NCI-H345 (cell line): ENCODE results near the gene MAP4.
"Not testable (repeated sequence)": the region's sequence is repeated elsewhere in the genome, so short reads cannot be mapped to it uniquely, and the experiment has no call there.

Source experiments
- DNase-seq: peaks from one replicate; lab custom pipeline; 2025; lab: John Stamatoyannopoulos, UW

The MAP4 gene

GRCh38 chr3:47896736-47897135 is 119.5 kb downstream of the MAP4 start:
- DNase-seq, result no peak

DNA sequence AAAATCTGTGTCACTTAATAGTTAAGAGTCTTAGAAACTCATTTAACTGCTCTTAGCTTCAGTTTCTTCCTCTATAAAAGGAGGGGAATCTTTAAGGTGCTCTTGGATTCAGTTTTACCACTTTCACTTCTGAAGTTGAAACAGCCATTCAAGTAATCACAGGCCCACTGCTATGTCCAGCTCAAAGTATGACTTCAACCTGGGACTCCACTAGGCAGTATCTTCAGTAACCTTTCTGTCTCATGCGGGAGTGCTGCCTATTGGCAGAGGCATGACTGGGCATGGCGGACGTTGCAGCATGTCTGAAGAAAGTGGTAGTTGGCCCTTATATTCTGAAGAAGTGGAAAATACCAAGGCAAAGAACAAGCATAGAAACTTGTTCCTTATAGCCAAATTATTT is 121.0 kb downstream of the MAP4 start:
- DNase-seq, result no peak

GRCh38 chr3:47892286-47893040 is 123.8 kb downstream of the MAP4 start:
- no peak for DNase-seq

DNA sequence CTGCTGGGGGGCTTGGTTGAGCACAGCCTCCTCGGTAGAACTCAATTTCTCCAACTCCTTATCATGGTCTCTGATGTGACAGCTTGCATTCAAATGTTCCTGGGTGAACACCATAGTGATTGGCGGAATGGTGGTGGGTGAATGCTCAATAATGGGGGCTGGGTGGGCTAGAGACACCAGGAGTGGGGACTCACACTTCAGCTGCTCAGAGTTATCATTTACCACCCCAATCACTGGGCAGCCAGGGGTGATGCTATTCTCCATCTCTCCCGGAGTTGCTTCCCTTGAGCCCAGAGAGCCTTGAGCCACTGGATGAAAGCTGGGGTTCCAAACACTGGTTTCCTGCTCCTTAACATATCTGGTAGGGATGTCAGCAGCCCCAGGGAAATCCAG is 124.6 kb downstream of the MAP4 start:
- DNase-seq, result no peak

- no peak for DNase-seq
These were observed 125.2 kb downstream of the MAP4 start for GRCh38 chr3:47890828-47891612.

DNA sequence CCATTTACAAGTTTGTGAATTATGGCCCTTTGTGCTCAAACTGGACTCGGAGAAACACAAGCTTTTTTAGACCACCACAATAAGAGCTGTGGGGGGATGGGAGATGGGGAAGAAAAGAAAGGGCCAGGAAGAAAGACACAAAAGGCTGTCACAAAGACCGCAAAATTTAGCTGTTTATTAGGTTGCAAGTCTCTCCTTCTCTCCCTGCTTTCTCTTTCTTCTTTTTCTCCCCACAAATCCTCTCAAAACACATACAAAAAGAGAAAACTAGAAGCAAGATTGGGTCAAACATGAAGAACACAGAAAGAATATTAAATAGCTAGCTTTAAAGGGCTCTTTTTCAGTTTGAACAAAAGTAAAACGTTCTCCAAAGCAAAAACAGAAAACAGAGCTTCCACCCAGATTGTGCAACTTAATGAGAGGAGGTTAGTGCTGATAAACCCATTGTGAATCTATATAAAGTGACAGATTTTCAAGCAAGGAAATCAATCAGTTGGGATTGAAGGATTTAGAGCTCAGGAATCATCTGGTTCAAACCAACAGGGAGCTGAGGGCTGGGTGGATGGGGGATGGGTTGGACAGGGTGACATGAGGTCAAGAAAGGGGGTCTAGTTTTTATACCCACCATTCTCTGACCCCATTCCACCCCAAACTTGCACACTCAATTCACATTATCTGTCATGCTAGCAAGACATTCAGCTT is 125.9 kb downstream of the MAP4 start:
- DNase-seq, result no peak

DNA sequence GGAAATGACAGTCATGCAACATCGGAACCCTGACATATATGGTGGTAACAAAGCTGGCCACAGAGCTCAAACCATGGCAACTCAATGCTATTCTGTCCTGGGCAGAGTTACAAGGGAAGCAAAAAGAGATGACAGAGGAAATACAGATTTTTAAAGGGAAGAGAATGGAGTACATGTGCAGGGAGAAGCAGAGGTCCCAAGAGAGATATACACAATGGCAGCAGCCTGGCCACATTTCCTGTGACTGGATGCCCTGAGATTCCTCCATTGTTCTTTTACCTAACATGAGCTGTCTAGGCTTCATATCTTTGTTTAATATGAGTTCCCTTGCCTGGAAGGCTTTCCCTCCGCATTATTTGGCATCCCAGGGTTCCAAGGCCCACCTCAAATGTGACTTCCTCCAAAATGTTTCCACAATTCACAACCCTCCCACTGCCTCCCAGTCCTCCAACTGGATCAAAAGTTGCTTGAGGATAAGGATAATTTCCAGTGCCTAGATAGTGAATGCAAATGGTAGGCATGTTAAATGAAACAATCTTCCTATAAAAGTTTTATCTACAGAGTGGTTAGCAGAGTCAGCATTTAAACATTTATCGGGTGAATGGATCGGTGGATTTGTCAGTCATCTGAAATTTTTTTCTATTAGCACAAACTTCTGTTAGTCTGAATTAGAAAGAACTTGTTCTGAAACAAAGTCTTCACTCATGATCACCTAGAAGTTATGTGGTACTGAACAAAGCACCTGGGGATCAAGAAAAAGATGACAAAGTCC is 127.0 kb downstream of the MAP4 start:
- DNase-seq, result no peak

DNA sequence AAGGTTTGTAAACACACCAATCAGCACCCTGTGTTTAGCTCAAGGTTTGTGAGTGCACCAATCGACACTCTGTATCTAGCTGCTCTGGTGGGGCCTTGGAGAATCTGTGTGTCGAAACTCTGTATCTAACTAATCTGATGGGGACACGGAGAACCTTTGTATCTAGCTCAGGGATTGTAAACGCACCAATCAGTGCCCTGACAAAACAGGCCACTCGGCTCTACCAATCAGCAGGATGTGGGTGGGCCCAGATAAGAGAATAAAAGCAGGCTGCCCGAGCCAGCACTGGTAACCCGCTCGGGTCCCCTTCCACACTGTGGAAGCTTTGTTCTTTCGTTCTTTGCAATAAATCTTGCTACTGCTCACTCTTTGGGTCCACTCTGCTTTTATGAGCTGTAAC is 128.2 kb downstream of the MAP4 start:
- DNase-seq, result not testable (repeated sequence)

DNA sequence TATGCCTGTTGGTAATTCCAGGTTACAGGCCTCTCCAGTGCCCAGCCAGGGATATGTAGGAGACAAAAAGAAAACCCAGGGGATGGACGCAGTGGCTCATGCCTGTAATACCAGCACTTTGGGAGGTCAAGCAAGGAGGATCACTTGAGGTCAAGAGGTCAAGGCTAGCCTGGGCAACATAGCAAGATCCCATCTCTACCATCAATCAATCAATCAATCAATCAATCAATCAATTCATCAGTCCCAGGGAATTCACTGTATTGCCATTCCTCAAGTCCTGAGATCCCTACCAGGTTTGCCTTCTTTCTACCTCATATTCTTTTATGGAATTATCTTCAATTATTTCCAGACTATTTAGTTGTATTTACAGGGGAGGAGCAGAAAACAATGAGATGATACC is 131.0 kb downstream of the MAP4 start:
- no peak for DNase-seq

- no peak for DNase-seq
These were observed 131.6 kb downstream of the MAP4 start for GRCh38 chr3:47884603-47885002.

- no peak for DNase-seq
These were observed 133.9 kb downstream of the MAP4 start for GRCh38 chr3:47882338-47882737.

DNA sequence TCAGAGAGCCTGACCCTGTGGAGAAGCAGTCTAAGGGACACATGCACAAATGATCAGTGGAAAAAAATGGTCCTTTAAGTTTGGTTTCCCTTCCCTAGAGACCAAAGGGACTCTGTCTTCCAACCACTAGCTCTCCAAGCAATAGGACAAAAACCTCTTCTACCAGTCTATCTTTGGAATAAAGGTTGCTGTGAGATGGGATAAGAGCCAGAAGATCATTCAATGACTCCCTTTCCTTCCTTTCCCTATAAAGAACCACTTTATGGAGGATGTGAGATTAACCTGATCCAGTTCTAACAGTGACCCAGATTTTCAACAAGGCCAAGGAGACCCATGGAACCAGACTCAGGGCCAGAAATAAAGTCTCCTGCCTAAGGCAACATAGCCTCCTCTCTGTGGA is 138.5 kb downstream of the MAP4 start:
- no peak for DNase-seq

- no peak for DNase-seq
These were observed 138.9 kb downstream of the MAP4 start for GRCh38 chr3:47877290-47877689.

- no peak for DNase-seq
These were observed 141.3 kb downstream of the MAP4 start for GRCh38 chr3:47874913-47875312.

- DNase-seq, result no peak
These were observed 141.8 kb downstream of the MAP4 start for GRCh38 chr3:47874438-47874837.

DNA sequence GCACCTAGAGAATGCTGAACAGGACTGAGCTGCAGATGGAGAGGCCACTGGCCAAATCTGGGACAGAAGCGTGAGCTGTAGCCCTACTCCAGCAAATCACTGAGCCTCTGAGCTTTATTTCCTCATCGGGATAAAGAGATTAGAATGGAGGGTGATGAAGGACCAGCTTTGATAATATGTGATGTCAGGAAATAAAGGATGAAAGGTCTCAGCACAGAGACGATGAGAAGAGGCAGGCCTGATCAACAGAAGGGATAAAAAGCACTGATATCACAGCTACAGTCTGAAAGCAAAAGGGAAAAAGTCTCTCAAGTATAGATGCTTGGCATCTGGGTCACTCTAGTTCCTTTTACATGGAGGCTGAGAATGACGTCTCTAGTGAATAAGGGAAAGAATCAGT is 143.3 kb downstream of the MAP4 start:
- DNase-seq, result no peak

DNA sequence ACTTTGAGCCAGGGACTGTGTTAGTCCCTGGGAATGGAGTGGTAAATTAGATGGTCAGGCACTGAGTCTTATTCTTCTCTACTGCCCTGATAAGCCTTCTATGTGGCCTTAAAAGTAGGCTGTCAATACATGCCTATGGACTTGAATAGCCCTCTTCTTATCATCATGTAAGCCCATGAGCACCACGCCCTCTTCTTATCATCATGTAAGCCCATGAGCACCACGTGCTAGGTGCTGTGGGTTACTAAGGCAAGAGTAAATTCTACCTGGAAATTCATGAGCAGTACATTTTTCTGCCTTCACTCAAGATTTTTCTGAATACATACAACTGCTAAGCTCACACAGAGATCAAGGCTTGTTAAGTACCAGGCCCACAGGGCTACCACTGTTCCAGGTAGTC is 144.8 kb downstream of the MAP4 start:
- no peak for DNase-seq

- DNase-seq, result no peak
These were observed 145.4 kb downstream of the MAP4 start for GRCh38 chr3:47870702-47871260.

- DNase-seq, result no peak
These were observed 146.1 kb downstream of the MAP4 start for GRCh38 chr3:47870156-47870555.

DNA sequence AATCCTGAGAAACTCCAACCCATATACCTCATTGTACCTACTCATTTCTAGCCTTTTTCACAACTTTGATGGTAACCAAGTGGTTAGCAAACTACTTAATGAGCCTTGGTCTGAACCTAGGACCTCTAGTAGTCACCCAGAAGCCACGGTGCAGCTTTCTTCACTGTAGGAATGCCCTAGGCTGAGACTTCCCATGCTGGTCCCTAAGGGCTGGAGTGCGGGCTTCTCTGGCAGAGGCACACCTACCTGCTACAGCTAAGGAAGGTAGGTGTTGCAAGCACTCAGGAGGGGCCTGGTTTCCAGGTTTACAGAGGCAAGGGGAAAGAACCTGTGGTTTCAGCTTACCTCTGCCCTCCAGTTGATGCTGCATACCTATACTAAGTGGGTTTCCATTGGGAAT is 147.9 kb downstream of the MAP4 start:
- no peak for DNase-seq

DNA sequence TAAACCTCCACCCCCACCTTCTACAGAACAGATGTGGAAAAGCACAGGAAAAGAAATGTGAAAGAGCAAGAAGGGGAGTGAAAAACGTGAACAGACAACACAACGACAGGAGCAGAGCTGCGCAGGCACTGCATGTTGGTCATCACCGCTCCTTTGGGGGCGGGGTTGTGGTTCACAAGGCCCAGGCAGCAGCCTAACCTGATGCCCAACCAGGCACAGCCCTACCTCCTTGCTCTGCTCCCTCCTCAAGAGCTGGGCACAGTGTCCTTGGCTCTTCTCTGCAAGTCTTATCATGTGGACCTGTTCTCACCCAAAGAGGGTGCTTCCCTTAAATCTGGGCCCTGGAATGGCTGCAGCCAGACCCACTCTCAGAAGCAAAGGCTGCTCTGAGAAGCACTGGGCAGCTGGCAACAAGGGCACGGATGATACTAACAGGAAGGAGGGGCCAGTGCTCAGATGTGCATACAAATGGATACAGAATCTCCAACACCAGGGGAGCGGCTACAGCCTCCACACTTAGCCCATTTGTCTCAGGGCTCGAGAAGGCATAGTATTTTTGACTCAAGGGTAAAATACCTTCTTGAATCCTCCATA is 148.7 kb downstream of the MAP4 start:
- no peak for DNase-seq

GRCh38 chr3:47865192-47865591 is 151.0 kb downstream of the MAP4 start:
- no peak for DNase-seq
